DMS114 treated with DMSO at 0.1 percent for 48 hours (cell line): ENCODE results near the gene LCNL1.

Source experiments
- DNase-seq: peaks from one replicate; lab custom pipeline; 2025; ENCODE audit not compliant: unreplicated experiment; lab: John Stamatoyannopoulos, UW

Gene LCNL1

GRCh38 chr9:137009217-137009616 lies 26.4 kb downstream of the LCNL1 start:
- DNase-seq, result no peak

- DNase-seq, result no peak
Measured at GRCh38 chr9:137009938-137010732, 27.3 kb downstream of the LCNL1 start.

- DNase-seq, result no peak
Measured at GRCh38 chr9:137011156-137011555, 28.4 kb downstream of the LCNL1 start.

- DNase-seq, result no peak
Measured at GRCh38 chr9:137011907-137012675, 29.3 kb downstream of the LCNL1 start.

- no peak for DNase-seq
Measured at GRCh38 chr9:137012694-137013570, 30.1 kb downstream of the LCNL1 start.

GRCh38 chr9:137013571-137013940 lies 30.8 kb downstream of the LCNL1 start:
- no peak for DNase-seq

GRCh38 chr9:137014166-137014565 lies 31.4 kb downstream of the LCNL1 start:
- no peak for DNase-seq

- no peak for DNase-seq
Measured at GRCh38 chr9:137014776-137015539, 32.2 kb downstream of the LCNL1 start.

- DNase-seq, result no peak
Measured at GRCh38 chr9:137015540-137015930, 32.7 kb downstream of the LCNL1 start.

- no peak for DNase-seq
Measured at GRCh38 chr9:137015976-137016375, 33.2 kb downstream of the LCNL1 start.

GRCh38 chr9:137016436-137016835 lies 33.6 kb downstream of the LCNL1 start:
- DNase-seq, result no peak

- no peak for DNase-seq
Measured at GRCh38 chr9:137017071-137017470, 34.3 kb downstream of the LCNL1 start.

GRCh38 chr9:137017791-137018497 lies 35.2 kb downstream of the LCNL1 start:
- DNase-seq, result no peak

GRCh38 chr9:137018761-137019559 lies 36.2 kb downstream of the LCNL1 start:
- no peak for DNase-seq

- no peak for DNase-seq
Measured at GRCh38 chr9:137019891-137020683, 37.3 kb downstream of the LCNL1 start.

- DNase-seq, result no peak
Measured at GRCh38 chr9:137020771-137021567, 38.2 kb downstream of the LCNL1 start.

- no peak for DNase-seq
Measured at GRCh38 chr9:137021568-137021978, 38.8 kb downstream of the LCNL1 start.
